DND-41 (cell line): ENCODE measurements around the gene AASDH.

Experiments
- ATAC-seq: fragments of 200-7000 bp; cut with Tn5 transposase; 3 replicates; pipeline ENCODE4 v1.9.1; 2021; ENCODE audit warnings: low read depth; ENCODE audit not compliant: insufficient read depth
- DNase-seq: peaks from one replicate; pipeline ENCODE4 v3.0.0-alpha.2; 2020
- H2AFZ ChIP-seq: 2 replicates; pipeline ENCODE4 v1.6.0; 2012; ENCODE audit warnings: low read depth, low read length
- H3K27ac ChIP-seq: 2 replicates; pipeline ENCODE4 v1.5.1; 2012; ENCODE audit warnings: low read length, inconsistent platforms
- H3K27me3 ChIP-seq: fragments of 200-600 bp; sonication (generic); 2 replicates; pipeline ENCODE4 v1.6.0; 2012; ENCODE audit warnings: low read length, mild to moderate bottlenecking, inconsistent platforms; ENCODE audit not compliant: insufficient read depth, poor library complexity
- H3K36me3 ChIP-seq: 2 replicates; pipeline ENCODE4 v1.5.1; 2012; ENCODE audit warnings: low read length, inconsistent platforms; ENCODE audit not compliant: insufficient read depth
- H3K4me1 ChIP-seq: 2 replicates; pipeline ENCODE4 v1.5.1; 2012; ENCODE audit warnings: mild to moderate bottlenecking, low read length; ENCODE audit not compliant: insufficient read depth
- H3K4me2 ChIP-seq: 2 replicates; pipeline ENCODE4 v1.6.0; 2012; ENCODE audit warnings: mild to moderate bottlenecking, moderate library complexity, low read length, inconsistent platforms; ENCODE audit not compliant: insufficient read depth
- H3K4me3 ChIP-seq, 2 experiments: fragments of 200-600 bp in 1 of 2; shearing (Covaris generic) in 1 of 2; 2 replicates each; pipeline ENCODE4 v1.5.1; 2012 to 2016; ENCODE audit warnings: inconsistent platforms in 2 of 2, low read length in 2 of 2, mild to moderate bottlenecking in 2 of 2, low read depth in 1 of 2, moderate library complexity in 1 of 2
- H3K79me2 ChIP-seq: 2 replicates; pipeline ENCODE4 v1.6.0; 2012; ENCODE audit warnings: low read length, inconsistent platforms; ENCODE audit not compliant: insufficient read depth
- H3K9ac ChIP-seq: 2 replicates; pipeline ENCODE4 v1.6.0; 2012; ENCODE audit warnings: low read depth, mild to moderate bottlenecking, inconsistent platforms, low read length, moderate library complexity
- H3K9me3 ChIP-seq: 2 replicates; pipeline ENCODE4 v1.5.1; 2012; ENCODE audit warnings: low read length, moderate library complexity, mild to moderate bottlenecking, inconsistent platforms; ENCODE audit not compliant: insufficient read depth, severe bottlenecking
- H4K20me1 ChIP-seq: 2 replicates; pipeline ENCODE4 v1.6.0; 2012; ENCODE audit warnings: low read length; ENCODE audit not compliant: insufficient read depth
- CTCF ChIP-seq: IDR thresholded peaks from 2 replicates; pipeline ENCODE4 v1.5.1; 2012; ENCODE audit warnings: borderline replicate concordance, low read length, moderate library complexity, mild to moderate bottlenecking; ENCODE audit not compliant: poor library complexity, severe bottlenecking; ENCODE audit errors: extremely low read depth
- EZH2 ChIP-seq: IDR thresholded peaks from 3 replicates; pipeline ENCODE4 v1.6.1; 2012; ENCODE audit warnings: borderline replicate concordance, low read depth, mild to moderate bottlenecking, moderate library complexity, low read length, inconsistent platforms; ENCODE audit not compliant: severe bottlenecking

Gene AASDH

GRCh38 chr4:56408978-56409377 lies 21.7 kb upstream of the AASDH start:
- H3K9ac ChIP-seq: no peak overlapping the region
- no peak overlapping the region for H3K4me2 ChIP-seq
- no peaks in the 10 kb centered on the region for H3K27me3 ChIP-seq
- no peaks in the 10 kb centered on the region for H3K4me1 ChIP-seq
- H3K4me3 ChIP-seq: no peak overlapping the region
- DNase-seq: no peak
- no peaks in the 10 kb centered on the region for H3K9me3 ChIP-seq
- TF ChIP-seq EZH2: no peak
- TF ChIP-seq CTCF: no peak
- no peak overlapping the region for H2AFZ ChIP-seq
- no peak overlapping the region for H3K27ac ChIP-seq
- H4K20me1 ChIP-seq: peaks cover 32% of the 10 kb centered on the region; the same call in 1 of the 2 replicates
- ATAC-seq: no peak
- peaks cover 32% of the 10 kb centered on the region for H3K36me3 ChIP-seq
- peaks cover 65% of the 10 kb centered on the region for H3K79me2 ChIP-seq

- H4K20me1 ChIP-seq: peaks cover 27% of the 10 kb centered on the region; the same call in 1 of the 2 replicates
- ATAC-seq (no peak), DNase-seq (no peak)
- peaks cover 56% of the 10 kb centered on the region for H3K36me3 ChIP-seq
- no peaks in the 10 kb centered on the region for H3K4me1 ChIP-seq
- H3K9ac ChIP-seq: no peak overlapping the region
- no peak overlapping the region for H3K4me2 ChIP-seq
- no peaks in the 10 kb centered on the region for H3K9me3 ChIP-seq
- no peak for TF ChIP-seq CTCF
- TF ChIP-seq EZH2: no peak
- H3K4me3 ChIP-seq: no peak overlapping the region
- H3K27me3 ChIP-seq: no peaks in the 10 kb centered on the region
- H3K27ac ChIP-seq: no peak overlapping the region
- no peak overlapping the region for H2AFZ ChIP-seq
- H3K79me2 ChIP-seq: peaks cover 40% of the 10 kb centered on the region
These were observed 18.9 kb upstream of the AASDH start for GRCh38 chr4:56406151-56406550.

- no peaks in the 10 kb centered on the region for H3K4me1 ChIP-seq
- no peak for TF ChIP-seq EZH2
- TF ChIP-seq CTCF: no peak
- ATAC-seq (no peak), DNase-seq (no peak)
- H3K79me2 ChIP-seq: peaks cover 28% of the 10 kb centered on the region
- H3K9ac ChIP-seq: no peak overlapping the region
- H3K36me3 ChIP-seq: peaks cover 68% of the 10 kb centered on the region
- no peak overlapping the region for H3K4me3 ChIP-seq
- H4K20me1 ChIP-seq: peaks cover 17% of the 10 kb centered on the region; the same call in 1 of the 2 replicates
- no peak overlapping the region for H3K27ac ChIP-seq
- no peaks in the 10 kb centered on the region for H3K9me3 ChIP-seq
- no peak overlapping the region for H3K4me2 ChIP-seq
- H3K27me3 ChIP-seq: no peaks in the 10 kb centered on the region
- H2AFZ ChIP-seq: no peak overlapping the region
These were observed 17.7 kb upstream of the AASDH start for GRCh38 chr4:56405016-56405415.

- Histone ChIP-seq H3K4me2 (no peak overlapping the region), H3K4me3 (no peak overlapping the region), H3K4me1 (no peaks in the 10 kb centered on the region), H3K27ac (no peak overlapping the region), H2AFZ (no peak overlapping the region), H3K9me3 (no peaks in the 10 kb centered on the region), H3K36me3 (peaks cover 87% of the 10 kb centered on the region), H3K27me3 (no peaks in the 10 kb centered on the region), H4K20me1 (peaks cover 8% of the 10 kb centered on the region; the same call in 1 of the 2 replicates), H3K79me2 (peaks cover 2% of the 10 kb centered on the region; the same call in 1 of the 2 replicates), H3K9ac (no peak overlapping the region)
- ATAC-seq (no peak), DNase-seq (no peak)
- no peak for TF ChIP-seq EZH2
- TF ChIP-seq CTCF: no peak
These were observed 13.3 kb upstream of the AASDH start for GRCh38 chr4:56400560-56400959.
